Measurements from ENCODE around the gene G6PC3. TPM values are rescaled to one million over a fixed set of nuclear protein-coding genes. Genes with fewer than 3 reads are reported as not detected.
A peak's percentile ranks its signal among the peaks of the same experiment; 100 is the strongest.
"Not testable (repeated sequence)": the region's sequence is repeated elsewhere in the genome, so short reads cannot be mapped to it uniquely, and the experiment has no call there.

The G6PC3 gene
- total and polyA plus RNA-seq, 5 donors from 2014 or later, result 10.7 to 21.5 (median 15.6) TPM

DNA sequence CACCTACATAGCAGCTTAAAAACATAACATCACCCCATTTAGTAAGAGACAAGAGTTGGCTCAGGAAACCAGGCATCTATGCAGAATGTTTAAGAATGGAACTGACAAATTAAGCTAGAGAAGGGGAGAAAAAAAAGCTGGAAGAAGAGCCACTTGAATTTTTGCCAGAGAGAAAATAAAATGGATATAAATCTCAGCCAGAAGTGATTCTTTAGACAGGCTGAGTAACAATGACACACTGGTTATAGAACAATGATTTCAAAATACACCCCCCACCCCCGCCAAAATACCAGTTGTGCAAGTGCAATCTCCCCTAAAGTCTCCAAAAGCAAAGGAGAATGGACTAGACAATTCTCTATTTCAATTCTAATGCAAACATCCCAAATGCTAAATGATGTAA lies 26.5 kb upstream of the G6PC3 start:
- Histone ChIP-seq H3K4me3 (ENCODE audit: low read depth, low read length) (no peak overlapping the region), H3K4me1 (ENCODE audit: control insufficient read depth, insufficient read depth, low read length, poor library complexity, severe bottlenecking) (peaks cover 10% of the 10 kb centered on the region), H3K27ac (ENCODE audit: insufficient read depth, low read length, poor library complexity, severe bottlenecking) (no peak overlapping the region), H3K27me3 (ENCODE audit: control insufficient read depth, insufficient read depth, low read length) (no peaks in the 10 kb centered on the region), H3K36me3 (ENCODE audit: control insufficient read depth, insufficient read depth, low read length) (peaks cover 12% of the 10 kb centered on the region), H3K9me3 (ENCODE audit: control insufficient read depth in 2 of 2, low read length in 2 of 2) (no peaks in the 10 kb centered on the region)
- Mint-ChIP-seq H3K27ac (no peak overlapping the region), H3K27me3 (no peaks in the 10 kb centered on the region), H3K36me3 (peaks cover 12% of the 10 kb centered on the region), H3K9me3 (no peaks in the 10 kb centered on the region), H3K4me3 (no peak overlapping the region), H3K4me1 (peaks cover 7 to 41% (median 19%) of the 10 kb centered on the region in 4 donors)
- ATAC-seq (ENCODE audit: low read depth in 2 of 2), result no peak
- no peak for DNase-seq

DNA sequence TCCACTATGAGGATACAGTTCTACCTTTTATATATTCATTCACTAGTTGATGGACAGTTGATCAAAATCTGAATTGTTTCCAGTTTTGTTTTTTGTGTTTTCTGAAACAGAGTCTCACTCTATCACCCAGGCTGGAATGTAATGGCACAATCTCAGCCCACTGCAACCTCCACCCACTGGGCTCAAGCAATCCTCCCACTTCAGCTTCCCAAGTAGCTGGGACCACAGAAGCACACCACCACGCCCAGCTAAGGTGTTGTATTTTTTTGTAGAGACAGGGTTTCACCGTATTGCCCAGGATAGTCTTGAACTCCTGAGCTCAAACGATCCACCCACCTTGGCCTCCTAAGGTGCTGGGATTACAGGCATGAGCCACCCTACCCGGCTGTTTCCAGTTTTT lies 25.0 kb upstream of the G6PC3 start:
- H3K36me3 Mint-ChIP-seq, result peaks cover 9% of the 10 kb centered on the region
- no peaks in the 10 kb centered on the region for H3K9me3 ChIP-seq (ENCODE audit: control insufficient read depth in 2 of 2, low read length in 2 of 2)
- no peak overlapping the region for H3K27ac Mint-ChIP-seq

DNA sequence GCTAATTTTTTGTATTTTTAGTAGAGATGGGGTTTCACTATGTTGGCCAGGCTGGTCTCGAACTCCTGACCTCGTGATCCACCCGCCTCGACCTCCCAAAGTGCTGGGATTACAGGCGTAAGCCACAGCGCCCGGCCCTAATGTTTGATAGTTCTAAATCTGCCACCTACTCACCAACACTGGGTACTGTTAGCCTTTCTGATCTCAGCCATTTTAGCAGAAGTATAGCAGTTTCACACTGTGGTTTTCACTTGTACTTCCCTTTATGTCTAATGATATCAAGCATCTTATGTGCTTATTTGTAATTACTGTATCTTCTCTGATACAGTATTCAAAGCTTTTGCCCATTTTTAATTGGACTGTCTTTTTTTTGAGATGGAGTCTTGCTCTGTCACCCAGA lies 23.6 kb upstream of the G6PC3 start:
- H3K4me1 Mint-ChIP-seq, result peaks cover 0 to 23% (median 4%) of the 10 kb centered on the region in 4 donors
- H3K9me3 ChIP-seq (ENCODE audit: control insufficient read depth in 2 of 2, low read length in 2 of 2); H3K27me3 Mint-ChIP-seq; DNase-seq; H3K27me3 ChIP-seq (ENCODE audit: control insufficient read depth, insufficient read depth, low read length); H3K27ac ChIP-seq (ENCODE audit: insufficient read depth, low read length, poor library complexity, severe bottlenecking); ATAC-seq (ENCODE audit: low read depth in 2 of 2); H3K9me3 Mint-ChIP-seq; H3K4me1 ChIP-seq (ENCODE audit: control insufficient read depth, insufficient read depth, low read length, poor library complexity, severe bottlenecking); H3K4me3 ChIP-seq (ENCODE audit: low read depth, low read length); H3K36me3 Mint-ChIP-seq; H3K4me3 Mint-ChIP-seq; H3K27ac Mint-ChIP-seq: not testable (repeated sequence)
- H3K36me3 ChIP-seq (ENCODE audit: control insufficient read depth, insufficient read depth, low read length), result peaks cover 27% of the 10 kb centered on the region

More for the DNA sequence above, 25.0 kb upstream of the G6PC3 start:
- Mint-ChIP-seq H3K9me3 (no peaks in the 10 kb centered on the region), H3K27me3 (no peaks in the 10 kb centered on the region), H3K4me3 (no peak overlapping the region), H3K4me1 (peaks cover 7 to 32% (median 10%) of the 10 kb centered on the region in 4 donors)
- H3K4me3 ChIP-seq (ENCODE audit: low read depth, low read length), result no peak overlapping the region
- no peak for ATAC-seq (ENCODE audit: low read depth in 2 of 2)
- peaks cover 20% of the 10 kb centered on the region for H3K36me3 ChIP-seq (ENCODE audit: control insufficient read depth, insufficient read depth, low read length)
- no peaks in the 10 kb centered on the region for H3K27me3 ChIP-seq (ENCODE audit: control insufficient read depth, insufficient read depth, low read length)
- no peak for DNase-seq
- peaks cover 6% of the 10 kb centered on the region for H3K4me1 ChIP-seq (ENCODE audit: control insufficient read depth, insufficient read depth, low read length, poor library complexity, severe bottlenecking)
- H3K27ac ChIP-seq (ENCODE audit: insufficient read depth, low read length, poor library complexity, severe bottlenecking), result no peak overlapping the region

DNA sequence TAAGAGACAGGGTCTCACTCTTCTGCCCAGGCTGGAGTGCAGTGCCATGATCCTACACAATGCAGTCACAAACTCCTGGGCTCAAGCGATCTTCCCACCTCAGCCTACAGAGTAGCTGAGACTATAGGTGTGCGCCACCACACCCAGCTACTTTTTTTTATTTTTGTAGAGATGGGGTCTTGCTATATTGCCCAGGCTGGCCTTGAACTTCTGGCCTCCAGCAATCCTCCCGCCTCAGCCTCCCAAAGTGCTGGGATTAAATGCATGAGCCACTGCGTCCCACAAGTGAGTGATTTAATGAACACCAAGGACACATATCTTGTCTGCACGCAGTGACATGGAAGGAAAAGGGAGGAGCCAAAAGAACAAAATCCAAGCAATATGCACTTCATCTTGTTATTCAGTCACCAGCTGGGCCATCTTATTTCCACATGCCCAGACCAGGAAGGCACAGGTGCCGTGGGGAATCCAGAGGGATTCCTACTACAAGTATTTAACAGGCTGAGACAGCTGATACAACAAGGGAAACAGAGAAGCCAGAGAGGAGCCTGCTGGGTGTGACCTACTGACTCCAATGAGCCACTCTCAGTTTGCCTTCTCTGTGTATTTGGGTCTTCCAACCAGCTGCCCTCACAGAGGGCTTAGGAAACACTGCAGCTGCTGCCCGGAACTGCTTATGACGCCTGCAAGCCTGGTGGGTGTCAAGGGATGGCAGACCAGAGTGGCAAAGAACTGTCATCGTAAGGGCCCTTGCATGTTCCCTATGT lies 21.1 kb upstream of the G6PC3 start:
- Histone ChIP-seq H3K4me3 (ENCODE audit: low read depth, low read length) (no peak overlapping the region), H3K36me3 (ENCODE audit: control insufficient read depth, insufficient read depth, low read length) (peaks cover 42% of the 10 kb centered on the region), H3K27me3 (ENCODE audit: control insufficient read depth, insufficient read depth, low read length) (no peaks in the 10 kb centered on the region), H3K9me3 (ENCODE audit: control insufficient read depth in 2 of 2, low read length in 2 of 2) (no peaks in the 10 kb centered on the region), H3K27ac (ENCODE audit: insufficient read depth, low read length, poor library complexity, severe bottlenecking) (no peak overlapping the region), H3K4me1 (ENCODE audit: control insufficient read depth, insufficient read depth, low read length, poor library complexity, severe bottlenecking) (no peaks in the 10 kb centered on the region)
- H3K36me3 Mint-ChIP-seq, result peaks cover 15% of the 10 kb centered on the region
- H3K9me3 Mint-ChIP-seq, result no peaks in the 10 kb centered on the region
- no peak for DNase-seq
- H3K4me1 Mint-ChIP-seq, result peaks cover 9 to 24% (median 18%) of the 10 kb centered on the region in 4 donors
- no peaks in the 10 kb centered on the region for H3K27me3 Mint-ChIP-seq
- H3K27ac Mint-ChIP-seq, result no peak overlapping the region
- H3K4me3 Mint-ChIP-seq, result no peak overlapping the region
- ATAC-seq (ENCODE audit: low read depth in 2 of 2), result no peak

DNA sequence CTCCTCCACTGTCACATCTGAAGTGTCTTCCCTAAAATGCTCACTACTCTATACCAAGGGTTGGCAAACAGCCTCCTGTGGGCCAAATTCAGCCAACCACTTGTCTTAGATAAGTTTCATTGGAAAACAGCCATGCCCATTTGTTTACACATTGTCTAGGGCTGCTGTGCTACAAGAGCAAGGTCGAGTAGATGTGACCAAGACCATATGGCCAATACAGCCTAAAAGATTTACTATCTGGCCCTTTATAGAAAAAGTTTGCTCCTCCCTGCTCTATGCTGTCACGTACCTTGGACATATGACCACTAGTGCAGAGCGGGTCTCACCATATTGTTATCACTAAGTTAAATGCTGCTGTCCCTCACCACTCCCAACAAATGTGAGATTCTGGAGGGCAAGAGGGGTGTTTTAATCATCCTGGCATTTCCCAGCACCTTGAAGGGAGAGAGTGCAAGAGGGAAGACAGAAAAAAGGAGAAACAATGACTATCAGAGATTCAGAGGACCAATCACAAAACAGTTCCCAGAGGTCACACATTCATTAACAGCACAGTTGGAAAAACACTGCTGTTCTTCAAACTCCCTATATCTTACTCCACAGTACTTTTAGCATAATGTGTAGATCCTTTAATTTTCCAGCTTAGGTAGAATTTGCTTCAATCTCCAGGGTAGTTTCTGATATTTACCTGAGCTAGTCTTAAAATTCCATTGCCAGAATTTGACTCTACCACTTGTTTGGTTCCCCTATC lies 17.2 kb upstream of the G6PC3 start:
- DNase-seq, result no peak
- peaks cover 9 to 23% (median 17%) of the 10 kb centered on the region in 4 donors for H3K4me1 Mint-ChIP-seq
- no peaks in the 10 kb centered on the region for H3K9me3 Mint-ChIP-seq
- H3K4me3 Mint-ChIP-seq, result no peak overlapping the region
- no peak for ATAC-seq (ENCODE audit: low read depth in 2 of 2)
- peaks cover 18% of the 10 kb centered on the region for H3K36me3 Mint-ChIP-seq
- no peaks in the 10 kb centered on the region for H3K9me3 ChIP-seq (ENCODE audit: control insufficient read depth in 2 of 2, low read length in 2 of 2)
- H3K4me3 ChIP-seq (ENCODE audit: low read depth, low read length), result no peak overlapping the region
- H3K27me3 ChIP-seq (ENCODE audit: control insufficient read depth, insufficient read depth, low read length), result no peaks in the 10 kb centered on the region
- no peak overlapping the region for H3K27ac ChIP-seq (ENCODE audit: insufficient read depth, low read length, poor library complexity, severe bottlenecking)
- H3K27me3 Mint-ChIP-seq, result no peaks in the 10 kb centered on the region
- H3K4me1 ChIP-seq (ENCODE audit: control insufficient read depth, insufficient read depth, low read length, poor library complexity, severe bottlenecking), result no peaks in the 10 kb centered on the region
- H3K27ac Mint-ChIP-seq, result peak overlapping the region in 1 of 3 donors; percentile 7
- peaks cover 40% of the 10 kb centered on the region for H3K36me3 ChIP-seq (ENCODE audit: control insufficient read depth, insufficient read depth, low read length)

DNA sequence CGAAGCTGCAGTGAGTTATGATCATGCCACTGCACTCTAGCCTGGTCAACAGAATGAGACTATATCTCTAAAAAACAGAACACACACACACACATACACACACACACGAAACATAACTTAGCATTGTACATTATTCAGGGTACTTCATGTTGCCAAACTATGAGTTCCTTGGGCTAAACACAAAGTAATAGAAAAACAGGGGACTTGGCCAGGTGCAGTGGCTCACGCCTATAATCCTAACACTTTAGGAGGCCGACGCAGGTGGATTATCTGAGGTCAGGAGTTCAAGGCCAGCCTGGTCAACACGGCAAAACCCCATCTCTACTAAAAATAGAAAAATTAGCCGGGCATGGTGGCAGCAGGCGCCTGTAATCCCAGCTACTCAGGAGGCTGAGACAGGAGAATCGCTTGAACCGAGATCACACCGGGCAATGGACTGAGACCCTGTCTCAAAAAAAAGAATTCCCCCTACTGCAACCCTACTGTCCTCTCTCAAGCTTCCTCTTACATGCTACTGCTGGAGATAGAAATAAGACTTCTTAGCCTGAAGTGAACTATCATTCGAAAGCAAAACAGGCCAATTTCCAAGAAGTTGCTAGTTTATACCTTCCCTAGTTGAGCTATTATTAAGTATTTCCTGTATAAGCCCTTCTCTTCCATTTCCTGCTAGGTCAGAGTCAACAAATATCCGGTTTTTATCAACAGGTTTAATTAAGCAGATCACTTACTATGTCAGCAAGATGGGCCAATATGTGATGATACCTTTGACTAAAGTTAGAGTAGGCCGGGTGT lies 11.2 kb upstream of the G6PC3 start:
- H3K36me3 ChIP-seq (ENCODE audit: control insufficient read depth, insufficient read depth, low read length), result peaks cover 38% of the 10 kb centered on the region
- peak overlapping the region in 1 of 4 donors; percentile 27 for H3K4me3 Mint-ChIP-seq
- no peak overlapping the region for H3K4me3 ChIP-seq (ENCODE audit: low read depth, low read length)
- peaks cover 25 to 59% (median 40%) of the 10 kb centered on the region in 4 donors for H3K4me1 Mint-ChIP-seq
- no peaks in the 10 kb centered on the region for H3K9me3 Mint-ChIP-seq
- DNase-seq, result peak in 1 of 3 donors; percentile 57
- no peaks in the 10 kb centered on the region for H3K27me3 Mint-ChIP-seq
- H3K4me1 ChIP-seq (ENCODE audit: control insufficient read depth, insufficient read depth, low read length, poor library complexity, severe bottlenecking), result peaks cover 9% of the 10 kb centered on the region
- H3K27ac ChIP-seq (ENCODE audit: insufficient read depth, low read length, poor library complexity, severe bottlenecking), result no peak overlapping the region
- peaks cover 33% of the 10 kb centered on the region for H3K36me3 Mint-ChIP-seq
- ATAC-seq (ENCODE audit: low read depth in 2 of 2), result no peak
- H3K27me3 ChIP-seq (ENCODE audit: control insufficient read depth, insufficient read depth, low read length), result no peaks in the 10 kb centered on the region
- H3K27ac Mint-ChIP-seq, result peak overlapping the region in 1 of 3 donors; percentile 63
- H3K9me3 ChIP-seq (ENCODE audit: control insufficient read depth in 2 of 2, low read length in 2 of 2), result no peaks in the 10 kb centered on the region

DNA sequence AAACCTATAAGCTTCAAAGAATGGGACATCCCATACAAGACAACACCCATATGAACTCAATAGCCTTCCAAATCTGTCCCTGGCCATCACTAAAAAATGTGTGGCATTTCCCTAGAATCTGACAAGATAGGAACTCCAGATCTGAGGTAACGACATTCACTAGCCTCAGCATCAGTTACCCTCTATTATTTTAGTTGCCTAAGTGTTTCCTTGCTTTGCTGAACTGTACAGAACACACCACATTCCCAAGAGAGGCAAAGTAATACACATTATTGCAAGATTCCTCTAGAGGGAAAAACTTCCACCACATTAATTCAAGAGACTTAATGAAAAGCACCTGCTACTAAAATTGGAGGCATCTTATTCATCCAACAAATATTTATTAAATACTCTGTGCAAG lies 9.1 kb upstream of the G6PC3 start:
- H3K4me1 ChIP-seq (ENCODE audit: control insufficient read depth, insufficient read depth, low read length, poor library complexity, severe bottlenecking), result peaks cover 19% of the 10 kb centered on the region
- H3K27ac Mint-ChIP-seq, result no peak overlapping the region
- no peak for DNase-seq
- H3K4me3 ChIP-seq (ENCODE audit: low read depth, low read length), result no peak overlapping the region
- no peaks in the 10 kb centered on the region for H3K9me3 ChIP-seq (ENCODE audit: control insufficient read depth in 2 of 2, low read length in 2 of 2)
- no peak for ATAC-seq (ENCODE audit: low read depth in 2 of 2)
- H3K4me1 Mint-ChIP-seq, result peaks cover 32 to 63% (median 48%) of the 10 kb centered on the region in 4 donors
- peak overlapping the region in 1 of 4 donors; percentile 47 for H3K4me3 Mint-ChIP-seq
- peaks cover 33% of the 10 kb centered on the region for H3K36me3 ChIP-seq (ENCODE audit: control insufficient read depth, insufficient read depth, low read length)
- no peaks in the 10 kb centered on the region for H3K27me3 ChIP-seq (ENCODE audit: control insufficient read depth, insufficient read depth, low read length)
- no peaks in the 10 kb centered on the region for H3K27me3 Mint-ChIP-seq
- no peaks in the 10 kb centered on the region for H3K9me3 Mint-ChIP-seq
- no peak overlapping the region for H3K27ac ChIP-seq (ENCODE audit: insufficient read depth, low read length, poor library complexity, severe bottlenecking)
- H3K36me3 Mint-ChIP-seq, result peaks cover 30% of the 10 kb centered on the region

Data from CD4-positive, CD25-positive, alpha-beta regulatory T cell (primary cell).